Measurements from ENCODE around the gene BTBD3.

DNA sequence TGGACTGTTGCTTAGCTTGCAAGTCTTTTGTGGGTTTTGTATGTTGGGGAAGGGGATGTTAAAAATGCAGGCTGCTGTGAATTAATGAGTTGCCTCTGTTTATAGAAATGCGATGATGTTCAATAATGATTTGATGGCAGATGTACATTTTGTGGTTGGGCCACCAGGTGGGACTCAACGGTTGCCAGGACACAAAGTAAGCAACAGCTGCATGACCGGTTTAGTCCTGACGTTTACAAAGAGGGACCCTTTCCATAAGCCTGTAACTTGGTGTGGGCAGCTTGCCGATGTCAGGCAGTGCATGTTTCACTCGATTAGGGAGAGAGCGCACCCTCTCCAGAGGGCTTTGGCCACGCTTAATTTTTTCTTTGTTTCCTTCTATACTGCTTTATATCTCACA, 1.3 kb downstream of the BTBD3 start:
- TF ChIP-seq, protein P1, sequence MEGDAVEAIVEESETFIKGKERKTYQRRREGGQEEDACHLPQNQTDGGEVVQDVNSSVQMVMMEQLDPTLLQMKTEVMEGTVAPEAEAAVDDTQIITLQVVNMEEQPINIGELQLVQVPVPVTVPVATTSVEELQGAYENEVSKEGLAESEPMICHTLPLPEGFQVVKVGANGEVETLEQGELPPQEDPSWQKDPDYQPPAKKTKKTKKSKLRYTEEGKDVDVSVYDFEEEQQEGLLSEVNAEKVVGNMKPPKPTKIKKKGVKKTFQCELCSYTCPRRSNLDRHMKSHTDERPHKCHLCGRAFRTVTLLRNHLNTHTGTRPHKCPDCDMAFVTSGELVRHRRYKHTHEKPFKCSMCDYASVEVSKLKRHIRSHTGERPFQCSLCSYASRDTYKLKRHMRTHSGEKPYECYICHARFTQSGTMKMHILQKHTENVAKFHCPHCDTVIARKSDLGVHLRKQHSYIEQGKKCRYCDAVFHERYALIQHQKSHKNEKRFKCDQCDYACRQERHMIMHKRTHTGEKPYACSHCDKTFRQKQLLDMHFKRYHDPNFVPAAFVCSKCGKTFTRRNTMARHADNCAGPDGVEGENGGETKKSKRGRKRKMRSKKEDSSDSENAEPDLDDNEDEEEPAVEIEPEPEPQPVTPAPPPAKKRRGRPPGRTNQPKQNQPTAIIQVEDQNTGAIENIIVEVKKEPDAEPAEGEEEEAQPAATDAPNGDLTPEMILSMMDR (IDR thresholded peaks at IDR 0.05), result no peak
- TF ChIP-seq EZH2 (IDR thresholded peaks at IDR 0.05; ENCODE audit: borderline replicate concordance, insufficient read depth, low read depth, low read length, poor library complexity, severe bottlenecking), result no peak
